Measurements from ENCODE around the gene MLF2. TPM values are rescaled to one million over a fixed set of nuclear protein-coding genes. Genes with fewer than 3 reads are reported as not detected.

The MLF2 gene
- total RNA-seq, 1 experiment from 2014 or later, result 244 TPM

DNA sequence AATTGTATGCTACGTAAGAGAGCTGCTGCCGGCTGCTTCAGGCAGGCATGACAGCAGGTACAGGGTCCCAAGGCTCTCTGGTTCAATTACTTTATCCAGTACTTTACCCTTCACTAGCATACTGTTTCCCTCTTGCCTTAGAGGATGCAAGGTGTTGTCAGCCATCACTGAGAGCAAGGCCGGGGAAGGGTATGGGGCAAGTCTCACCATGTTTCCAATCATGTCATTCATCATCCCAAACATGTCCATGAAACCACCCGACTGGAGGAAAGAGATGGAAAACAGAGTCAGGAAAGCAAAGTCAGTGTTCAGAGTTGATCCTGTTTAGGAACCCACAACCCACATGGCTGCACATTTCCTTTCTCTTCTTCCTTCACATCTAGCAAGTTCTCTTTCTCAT is 2.4 kb downstream of the MLF2 start:
- H3K4me1 ChIP-seq (ENCODE audit: insufficient read depth, low read length), result peaks cover 6% of the 10 kb centered on the region; the same call in 1 of the 2 replicates
- H3K23me2 ChIP-seq (ENCODE audit: insufficient read length, low read depth, low read length, poor library complexity, severe bottlenecking), result peaks cover 3% of the 10 kb centered on the region
- no peaks in the 10 kb centered on the region for H3K9me3 Mint-ChIP-seq
- no peak overlapping the region for H2BK15ac ChIP-seq (ENCODE audit: low read depth, low read length)
- no peak overlapping the region; a peak in 1 of 5 replicates for H3K4me3 Mint-ChIP-seq
- peaks cover 4% of the 10 kb centered on the region for H3K79me2 ChIP-seq (ENCODE audit: insufficient read depth, low read length)
- no peak overlapping the region for H2BK12ac ChIP-seq (ENCODE audit: insufficient read length, low read depth, low read length)
- H3K4me1 Mint-ChIP-seq, result peaks cover 18 to 23% of the 10 kb centered on the region in 2 experiments
- no peaks in the 10 kb centered on the region for H3K9me3 ChIP-seq (ENCODE audit: control insufficient read depth, low read depth, low read length)
- H2BK5ac ChIP-seq (ENCODE audit: insufficient read length, low read length), result no peak overlapping the region
- no peaks in the 10 kb centered on the region for H3K27me3 ChIP-seq (ENCODE audit: insufficient read depth, low read length)
- no peak overlapping the region for H3T11ph ChIP-seq (ENCODE audit: low read length)
- no CpG with 5 or more reads among the region's 4 CpGs for whole genome bisulfite sequencing (ENCODE audit: extremely low coverage, insufficient read length, low lambda C conversion rate)
- no peak overlapping the region for H4K5ac ChIP-seq (ENCODE audit: insufficient read length, low read depth, low read length)
- H3K36me3 Mint-ChIP-seq (ENCODE audit: insufficient read depth in 1 of 3, low read depth in 3 of 3), result peaks cover 43 to 68% (median 65%) of the 10 kb centered on the region in 3 experiments; a peak in 6 of 7 replicates
- no peaks in the 10 kb centered on the region for H3K27me3 Mint-ChIP-seq (ENCODE audit: low read depth)
- no peak overlapping the region for H2BK120ac ChIP-seq (ENCODE audit: low read depth, low read length, poor library complexity, severe bottlenecking)
- no peak overlapping the region for H3K56ac ChIP-seq (ENCODE audit: insufficient read length, low read depth, low read length)
- no peaks in the 10 kb centered on the region for H4K20me1 ChIP-seq (ENCODE audit: control insufficient read depth, insufficient read depth, insufficient read length)
- no peak overlapping the region for H3K4me2 ChIP-seq (ENCODE audit: insufficient read depth, insufficient read length, low read length)
- H3K23ac ChIP-seq (ENCODE audit: insufficient read length, low read depth, low read length), result no peak overlapping the region
- H3K27ac Mint-ChIP-seq, result no peak overlapping the region; a peak in 1 of 7 replicates
- no peak overlapping the region for H2AFZ ChIP-seq (ENCODE audit: low read length)
- peaks cover 8% of the 10 kb centered on the region for H3K79me1 ChIP-seq (ENCODE audit: insufficient read depth, low read depth, low read length, poor library complexity, severe bottlenecking)
- H2AK5ac ChIP-seq (ENCODE audit: insufficient read length, low read length), result no peak overlapping the region
- H4K91ac ChIP-seq (ENCODE audit: insufficient read length, low read depth, low read length), result no peak overlapping the region
- H3K14ac ChIP-seq (ENCODE audit: insufficient read depth, low read length), result no peak overlapping the region
- H4K8ac ChIP-seq (replicated peaks; ENCODE audit: insufficient read length, low read depth, low read length), result no peak overlapping the region
- no peak overlapping the region for H3K4ac ChIP-seq (ENCODE audit: low read depth, low read length)
- H3K18ac ChIP-seq (ENCODE audit: insufficient read length, low read depth, low read length), result no peak overlapping the region
- no peak overlapping the region for H3K27ac ChIP-seq (ENCODE audit: insufficient read length, low read depth, low read length)
- TF ChIP-seq, protein P1, sequence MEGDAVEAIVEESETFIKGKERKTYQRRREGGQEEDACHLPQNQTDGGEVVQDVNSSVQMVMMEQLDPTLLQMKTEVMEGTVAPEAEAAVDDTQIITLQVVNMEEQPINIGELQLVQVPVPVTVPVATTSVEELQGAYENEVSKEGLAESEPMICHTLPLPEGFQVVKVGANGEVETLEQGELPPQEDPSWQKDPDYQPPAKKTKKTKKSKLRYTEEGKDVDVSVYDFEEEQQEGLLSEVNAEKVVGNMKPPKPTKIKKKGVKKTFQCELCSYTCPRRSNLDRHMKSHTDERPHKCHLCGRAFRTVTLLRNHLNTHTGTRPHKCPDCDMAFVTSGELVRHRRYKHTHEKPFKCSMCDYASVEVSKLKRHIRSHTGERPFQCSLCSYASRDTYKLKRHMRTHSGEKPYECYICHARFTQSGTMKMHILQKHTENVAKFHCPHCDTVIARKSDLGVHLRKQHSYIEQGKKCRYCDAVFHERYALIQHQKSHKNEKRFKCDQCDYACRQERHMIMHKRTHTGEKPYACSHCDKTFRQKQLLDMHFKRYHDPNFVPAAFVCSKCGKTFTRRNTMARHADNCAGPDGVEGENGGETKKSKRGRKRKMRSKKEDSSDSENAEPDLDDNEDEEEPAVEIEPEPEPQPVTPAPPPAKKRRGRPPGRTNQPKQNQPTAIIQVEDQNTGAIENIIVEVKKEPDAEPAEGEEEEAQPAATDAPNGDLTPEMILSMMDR (conservative IDR thresholded peaks at IDR 0.05), result no peak
- H3K9ac ChIP-seq (ENCODE audit: extremely low read depth, insufficient read length, low read length), result no peak overlapping the region
- no peak for DNase-seq
- H2BK20ac ChIP-seq (ENCODE audit: low read depth, low read length, poor library complexity, severe bottlenecking), result no peak overlapping the region

Data from H9 (cell line).